ENCODE data around the gene NCKIPSD.

The NCKIPSD gene

DNA sequence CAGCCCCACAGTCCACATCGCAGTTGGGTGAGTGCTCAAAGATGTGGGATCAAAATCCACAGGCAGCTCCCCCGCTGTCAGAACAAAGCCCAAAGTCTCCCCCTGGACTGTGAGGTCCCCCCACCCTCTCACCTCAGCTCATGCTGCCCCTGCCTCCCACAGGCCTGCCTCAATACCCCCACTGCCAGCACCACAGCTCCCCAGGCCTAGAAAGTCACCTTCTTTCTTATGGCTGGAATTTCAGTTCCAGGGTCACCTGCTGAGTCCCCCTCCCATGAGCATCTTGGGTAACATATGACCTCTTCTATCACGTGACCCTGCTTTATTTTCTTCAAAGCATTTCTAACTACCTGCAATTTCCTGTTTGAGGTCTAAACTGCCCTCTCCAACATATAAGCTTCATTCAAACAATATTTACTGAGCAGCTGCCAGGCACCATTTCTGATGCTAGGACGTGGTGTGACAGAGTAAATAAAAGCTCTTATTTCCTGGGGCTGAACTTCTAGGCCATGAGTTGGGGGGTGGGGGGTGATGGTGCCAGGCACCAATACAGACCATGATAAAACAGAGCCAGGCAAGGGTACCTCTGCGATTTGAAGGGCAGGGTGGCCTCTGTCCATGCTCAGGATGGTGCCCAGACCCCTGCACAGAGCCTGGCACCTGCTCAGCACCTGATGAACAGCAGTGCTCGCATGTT, 61.7 kb downstream of the NCKIPSD start:
- TF ChIP-seq, protein P1, sequence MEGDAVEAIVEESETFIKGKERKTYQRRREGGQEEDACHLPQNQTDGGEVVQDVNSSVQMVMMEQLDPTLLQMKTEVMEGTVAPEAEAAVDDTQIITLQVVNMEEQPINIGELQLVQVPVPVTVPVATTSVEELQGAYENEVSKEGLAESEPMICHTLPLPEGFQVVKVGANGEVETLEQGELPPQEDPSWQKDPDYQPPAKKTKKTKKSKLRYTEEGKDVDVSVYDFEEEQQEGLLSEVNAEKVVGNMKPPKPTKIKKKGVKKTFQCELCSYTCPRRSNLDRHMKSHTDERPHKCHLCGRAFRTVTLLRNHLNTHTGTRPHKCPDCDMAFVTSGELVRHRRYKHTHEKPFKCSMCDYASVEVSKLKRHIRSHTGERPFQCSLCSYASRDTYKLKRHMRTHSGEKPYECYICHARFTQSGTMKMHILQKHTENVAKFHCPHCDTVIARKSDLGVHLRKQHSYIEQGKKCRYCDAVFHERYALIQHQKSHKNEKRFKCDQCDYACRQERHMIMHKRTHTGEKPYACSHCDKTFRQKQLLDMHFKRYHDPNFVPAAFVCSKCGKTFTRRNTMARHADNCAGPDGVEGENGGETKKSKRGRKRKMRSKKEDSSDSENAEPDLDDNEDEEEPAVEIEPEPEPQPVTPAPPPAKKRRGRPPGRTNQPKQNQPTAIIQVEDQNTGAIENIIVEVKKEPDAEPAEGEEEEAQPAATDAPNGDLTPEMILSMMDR (IDR thresholded peaks at IDR 0.05; ENCODE audit: extremely low read depth, missing control alignments), result no peak
- no peak for DNase-seq (ENCODE audit: low spot score)

All from GM20000 (cell line).